ENCODE results near the gene DOCK1.

The DOCK1 gene

DNA sequence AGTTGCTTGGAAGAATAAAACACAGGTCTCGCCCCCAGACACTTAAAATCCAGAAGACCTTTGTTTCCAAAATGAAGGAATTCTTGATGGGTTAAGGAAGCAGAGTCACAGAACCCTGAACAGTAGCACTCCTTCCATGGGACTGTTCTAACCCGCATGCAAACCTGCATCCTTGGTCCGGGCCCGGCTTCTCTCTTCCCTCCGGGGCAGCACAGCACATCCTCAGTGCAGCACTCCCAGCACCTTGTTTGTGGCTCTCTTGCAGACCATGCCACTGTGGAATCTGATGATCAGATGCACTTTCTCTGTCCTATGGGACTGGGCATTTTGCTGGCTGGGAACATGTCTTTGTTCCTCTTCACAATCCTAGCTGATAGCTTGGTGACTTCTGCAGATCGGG is 257.6 kb downstream of the DOCK1 start:
- H3K4me3 ChIP-seq: no peak overlapping the region
- no peak overlapping the region for H3K27ac ChIP-seq
- H3K4me1 ChIP-seq: peaks cover 2% of the 10 kb centered on the region; the same call in 1 of the 2 replicates
- no peaks in the 10 kb centered on the region for H3K36me3 ChIP-seq
- no peaks in the 10 kb centered on the region for H3K9me3 ChIP-seq
- no peak overlapping the region for H3K9ac ChIP-seq
- no peaks in the 10 kb centered on the region for H4K20me1 ChIP-seq
- no peak for TF ChIP-seq Cebpa-rat (IDR thresholded peaks at IDR 0.05)
- no peak overlapping the region for H3K4me2 ChIP-seq
- no peaks in the 10 kb centered on the region for H3K27me3 ChIP-seq

DNA sequence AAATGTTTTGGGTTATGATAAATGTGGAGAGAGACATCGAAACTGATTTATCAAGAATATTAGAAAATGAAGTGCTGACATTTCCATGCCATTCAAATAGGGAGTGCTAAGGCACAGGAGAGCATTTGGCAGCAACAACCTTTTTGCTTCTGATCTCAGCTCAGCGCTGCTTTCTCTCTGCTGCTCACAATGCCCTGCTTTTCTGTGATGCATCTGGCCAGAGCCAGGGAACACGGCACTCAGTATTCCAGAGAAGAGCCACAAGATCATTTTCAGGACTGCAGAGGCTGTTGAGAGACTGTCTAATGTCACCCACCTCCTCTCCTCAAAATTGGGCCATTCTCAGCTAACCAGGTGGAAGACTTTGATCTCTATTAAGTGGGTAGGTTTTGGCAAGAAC is 263.0 kb downstream of the DOCK1 start:
- Histone ChIP-seq H3K9ac (no peak overlapping the region), H3K27ac (no peak overlapping the region), H3K4me2 (no peak overlapping the region), H3K9me3 (no peaks in the 10 kb centered on the region), H3K27me3 (no peaks in the 10 kb centered on the region), H3K36me3 (no peaks in the 10 kb centered on the region), H3K4me3 (no peak overlapping the region), H4K20me1 (no peaks in the 10 kb centered on the region), H3K4me1 (no peaks in the 10 kb centered on the region)
- TF ChIP-seq Cebpa-rat (IDR thresholded peaks at IDR 0.05): no peak

DNA sequence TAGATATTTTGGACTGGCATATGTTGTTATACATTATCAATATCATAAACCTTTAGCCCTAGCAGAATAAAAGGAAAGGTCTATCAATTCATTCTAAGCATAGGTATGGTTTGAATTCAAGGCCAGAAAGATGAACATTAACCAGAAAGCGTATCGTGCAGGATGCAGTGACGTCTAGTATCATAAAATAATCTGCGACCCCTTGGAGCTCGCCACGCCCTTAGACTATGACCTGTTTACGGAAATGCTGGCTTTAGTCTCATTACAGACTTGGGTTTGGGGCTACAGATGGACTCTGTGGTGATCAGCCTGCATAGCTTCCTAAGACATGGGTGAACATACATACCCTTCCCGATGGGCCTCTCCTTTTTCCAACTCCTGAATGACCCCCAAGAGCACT is 269.6 kb downstream of the DOCK1 start:
- no peaks in the 10 kb centered on the region for H4K20me1 ChIP-seq
- no peak overlapping the region for H3K4me3 ChIP-seq
- no peaks in the 10 kb centered on the region for H3K9me3 ChIP-seq
- no peaks in the 10 kb centered on the region for H3K4me1 ChIP-seq
- TF ChIP-seq Cebpa-rat (IDR thresholded peaks at IDR 0.05): no peak
- H3K36me3 ChIP-seq: no peaks in the 10 kb centered on the region
- no peak overlapping the region for H3K9ac ChIP-seq
- no peaks in the 10 kb centered on the region for H3K27me3 ChIP-seq
- no peak overlapping the region for H3K27ac ChIP-seq
- no peak overlapping the region for H3K4me2 ChIP-seq

DNA sequence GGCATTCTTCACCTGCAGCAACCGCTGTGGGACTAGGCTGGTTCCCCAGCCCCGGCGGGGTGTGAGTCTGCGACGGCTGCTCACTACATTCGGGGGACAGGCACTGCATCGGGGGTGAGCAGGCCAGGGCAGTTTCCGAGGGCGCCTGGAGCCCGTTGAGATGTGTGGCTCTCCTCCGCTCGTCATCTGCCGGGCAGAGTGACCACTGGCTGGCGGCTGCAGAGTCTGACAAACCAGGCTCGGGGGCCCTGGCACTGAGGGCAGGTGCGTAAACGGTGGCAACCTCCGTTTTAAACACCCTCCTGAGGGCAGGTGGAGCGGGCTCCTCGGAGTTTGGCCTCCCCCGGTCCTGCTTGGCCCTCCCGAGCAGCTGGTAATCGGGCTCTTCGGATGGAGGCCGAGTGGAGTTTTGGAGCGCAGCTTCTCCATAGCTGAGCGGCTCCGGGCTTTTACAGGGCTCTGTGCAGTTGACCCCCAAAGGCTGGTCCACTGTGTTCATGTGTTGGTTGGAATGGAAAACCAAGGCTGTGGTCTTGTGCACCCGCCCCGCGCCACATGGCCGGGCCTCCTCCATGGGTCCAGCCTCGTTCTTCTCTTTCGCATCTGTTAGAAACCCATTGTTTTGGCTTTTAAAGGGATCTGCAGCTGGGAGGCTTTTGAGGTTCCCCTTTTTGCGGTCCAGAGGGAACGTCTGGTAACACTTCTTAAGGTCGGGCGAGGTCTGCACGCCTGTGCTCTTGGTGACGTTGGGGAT is 270.3 kb downstream of the DOCK1 start:
- H3K4me3 ChIP-seq: no peak overlapping the region
- H3K36me3 ChIP-seq: no peaks in the 10 kb centered on the region
- H3K4me1 ChIP-seq: no peaks in the 10 kb centered on the region
- no peaks in the 10 kb centered on the region for H4K20me1 ChIP-seq
- H3K9me3 ChIP-seq: no peaks in the 10 kb centered on the region
- H3K27ac ChIP-seq: no peak overlapping the region
- no peak for TF ChIP-seq Cebpa-rat (IDR thresholded peaks at IDR 0.05)
- no peaks in the 10 kb centered on the region for H3K27me3 ChIP-seq
- H3K9ac ChIP-seq: no peak overlapping the region
- H3K4me2 ChIP-seq: no peak overlapping the region

DNA sequence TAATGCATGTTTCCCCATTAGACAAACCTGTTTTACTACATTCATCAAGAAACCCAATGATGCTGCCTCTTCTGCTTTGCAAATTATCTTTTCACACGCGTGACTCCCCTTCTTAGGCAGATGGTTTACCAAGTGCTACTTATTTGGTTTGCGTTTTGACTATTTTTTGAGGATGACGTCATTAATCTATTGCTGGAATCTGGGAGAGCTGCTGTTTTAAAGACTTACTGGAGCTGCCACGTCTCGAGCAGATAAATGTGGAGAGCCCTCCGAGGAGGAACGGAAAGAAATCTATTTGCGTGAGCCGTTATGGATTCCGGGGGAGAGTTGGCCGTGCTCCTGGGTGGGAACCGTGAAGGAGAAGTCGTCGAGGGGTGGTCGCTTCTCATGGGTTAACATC is 271.4 kb downstream of the DOCK1 start:
- no peak for TF ChIP-seq Cebpa-rat (IDR thresholded peaks at IDR 0.05)
- Histone ChIP-seq H4K20me1 (no peaks in the 10 kb centered on the region), H3K9ac (no peak overlapping the region), H3K36me3 (no peaks in the 10 kb centered on the region), H3K27me3 (no peaks in the 10 kb centered on the region), H3K4me2 (no peak overlapping the region), H3K27ac (no peak overlapping the region), H3K4me1 (no peaks in the 10 kb centered on the region), H3K9me3 (no peaks in the 10 kb centered on the region), H3K4me3 (no peak overlapping the region)

DNA sequence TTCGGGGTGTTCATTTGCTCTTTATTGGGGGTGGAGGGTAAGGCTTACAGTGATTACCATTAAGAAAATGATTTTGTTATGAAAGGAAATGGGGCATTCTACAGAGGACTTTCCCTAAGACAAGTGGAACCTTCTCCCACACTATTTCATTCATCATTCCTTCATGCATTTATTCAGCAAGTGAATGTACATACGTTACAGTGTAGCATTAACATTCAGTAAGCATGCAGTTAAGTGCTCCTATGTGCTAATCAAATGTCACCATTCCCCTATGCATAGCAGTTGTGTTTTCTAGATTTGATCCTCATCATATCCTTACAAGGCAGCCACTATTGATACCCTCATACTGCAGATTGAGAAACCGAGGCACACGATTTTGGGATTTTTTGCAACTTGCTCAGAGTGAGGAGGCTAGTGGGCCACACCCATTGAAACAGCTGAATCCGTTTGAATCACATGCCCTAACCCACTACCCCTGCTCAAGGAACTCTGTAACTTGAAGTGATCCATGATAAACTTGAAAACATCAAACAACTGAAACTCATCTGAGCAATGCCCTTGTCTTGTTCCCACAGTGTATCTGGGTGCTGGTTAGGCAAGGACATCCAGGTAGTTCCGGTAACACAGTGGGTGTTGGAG is 274.5 kb downstream of the DOCK1 start:
- TF ChIP-seq Cebpa-rat (IDR thresholded peaks at IDR 0.05): no peak
- H3K9me3 ChIP-seq: no peaks in the 10 kb centered on the region
- no peaks in the 10 kb centered on the region for H4K20me1 ChIP-seq
- no peak overlapping the region for H3K4me2 ChIP-seq
- H3K36me3 ChIP-seq: no peaks in the 10 kb centered on the region
- H3K4me1 ChIP-seq: no peaks in the 10 kb centered on the region
- no peak overlapping the region for H3K4me3 ChIP-seq
- no peaks in the 10 kb centered on the region for H3K27me3 ChIP-seq
- H3K27ac ChIP-seq: no peak overlapping the region
- no peak overlapping the region for H3K9ac ChIP-seq

DNA sequence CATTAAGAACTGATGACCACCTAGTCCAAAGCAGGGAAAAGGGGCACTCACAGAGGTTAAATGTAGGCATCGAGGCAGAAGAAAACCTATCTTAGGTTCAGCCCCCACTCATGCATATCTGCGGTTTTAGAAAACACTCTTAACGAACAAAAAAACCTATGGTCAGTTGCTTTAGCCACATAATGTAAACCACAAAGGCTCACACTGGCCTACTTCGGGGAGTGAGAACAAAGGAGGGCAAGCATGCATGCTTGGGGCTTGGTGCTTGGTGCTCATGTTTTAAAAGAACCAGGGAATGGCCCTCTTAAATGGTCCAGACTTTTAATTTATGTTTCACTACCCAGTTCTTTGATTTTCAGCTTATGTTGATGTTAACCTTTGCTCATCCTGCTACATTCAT is 276.9 kb downstream of the DOCK1 start:
- no peaks in the 10 kb centered on the region for H3K9me3 ChIP-seq
- H3K4me2 ChIP-seq: no peak overlapping the region

DNA sequence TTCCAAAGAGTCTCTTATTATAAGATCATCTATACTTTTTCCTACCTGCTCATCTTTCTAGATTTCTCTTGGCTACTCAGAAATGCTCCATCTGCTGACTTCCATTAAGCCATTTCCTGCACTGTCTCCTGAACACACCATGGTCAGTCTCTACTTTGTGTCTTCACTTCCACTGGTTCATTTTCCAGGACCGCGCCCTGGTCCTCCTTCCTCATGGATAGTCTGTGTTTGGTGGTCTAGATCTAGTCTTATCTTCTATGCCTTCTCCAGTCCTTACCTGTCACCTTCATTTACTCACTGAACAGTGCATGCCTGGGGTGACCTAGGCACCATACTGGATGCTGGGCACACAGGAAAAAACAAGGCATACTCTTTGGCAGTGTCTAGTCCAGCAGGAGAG is 279.4 kb downstream of the DOCK1 start:
- Histone ChIP-seq H3K4me3 (no peak overlapping the region), H3K9ac (no peak overlapping the region), H3K4me1 (no peaks in the 10 kb centered on the region), H3K36me3 (no peaks in the 10 kb centered on the region), H3K9me3 (no peaks in the 10 kb centered on the region), H4K20me1 (no peaks in the 10 kb centered on the region), H3K27me3 (no peaks in the 10 kb centered on the region), H3K27ac (no peak overlapping the region), H3K4me2 (no peak overlapping the region)
- no peak for TF ChIP-seq Cebpa-rat (IDR thresholded peaks at IDR 0.05)

More for the DNA sequence above, 276.9 kb downstream of the DOCK1 start:
- TF ChIP-seq Cebpa-rat (IDR thresholded peaks at IDR 0.05): no peak
- no peaks in the 10 kb centered on the region for H3K4me1 ChIP-seq
- H3K27me3 ChIP-seq: no peaks in the 10 kb centered on the region
- H3K4me3 ChIP-seq: no peak overlapping the region
- H3K9ac ChIP-seq: no peak overlapping the region
- no peaks in the 10 kb centered on the region for H4K20me1 ChIP-seq
- no peak overlapping the region for H3K27ac ChIP-seq
- no peaks in the 10 kb centered on the region for H3K36me3 ChIP-seq

DNA sequence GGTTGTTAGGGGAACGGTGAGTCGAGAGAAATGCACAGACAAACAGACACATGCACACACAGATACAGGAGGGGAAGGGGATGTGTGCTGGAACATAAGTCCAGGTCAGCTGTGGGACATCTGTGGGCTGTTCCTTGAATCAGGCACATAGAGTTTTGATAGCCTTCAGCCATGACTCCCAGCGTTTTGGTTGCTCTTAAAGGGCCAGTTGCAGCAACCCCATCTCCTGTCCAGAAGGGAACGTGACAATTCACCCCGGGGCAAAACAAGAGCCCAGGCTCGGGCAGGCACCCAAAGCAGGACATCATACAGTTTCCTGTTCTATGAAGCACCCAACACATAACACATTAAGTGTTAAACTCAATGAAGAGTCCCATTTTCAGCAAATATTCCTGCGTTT is 281.6 kb downstream of the DOCK1 start:
- no peak overlapping the region for H3K9ac ChIP-seq
- H3K4me3 ChIP-seq: no peak overlapping the region
- no peak for TF ChIP-seq Cebpa-rat (IDR thresholded peaks at IDR 0.05)

DNA sequence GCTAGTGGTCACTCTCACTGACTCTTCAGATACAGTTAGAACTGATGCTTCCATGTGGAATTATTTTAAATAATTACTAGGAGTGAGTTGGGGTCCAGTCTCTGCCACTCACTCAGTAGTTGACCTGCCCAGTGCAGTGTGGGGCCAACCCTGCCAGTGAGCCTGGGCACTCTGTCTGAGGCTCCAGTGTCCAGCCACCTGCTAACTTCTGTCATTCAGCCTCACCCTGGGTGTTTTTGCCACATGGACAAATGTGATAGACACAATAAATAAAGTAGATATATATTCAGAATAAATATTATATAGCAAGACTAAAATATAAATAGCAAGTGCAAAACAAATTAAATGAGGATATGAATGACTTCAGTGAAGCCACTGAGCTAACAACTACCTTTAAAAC is 284.0 kb downstream of the DOCK1 start:
- Histone ChIP-seq H3K4me2 (no peak overlapping the region), H3K9ac (no peak overlapping the region), H3K4me3 (no peak overlapping the region), H3K36me3 (no peaks in the 10 kb centered on the region), H3K4me1 (no peaks in the 10 kb centered on the region), H3K9me3 (no peaks in the 10 kb centered on the region), H3K27me3 (0 out of 2 replicates have a peak, but pooled peaks cover 2% of the 10 kb centered on the region), H3K27ac (no peak overlapping the region), H4K20me1 (no peaks in the 10 kb centered on the region)
- TF ChIP-seq Cebpa-rat (IDR thresholded peaks at IDR 0.05): no peak

More for the DNA sequence above, 281.6 kb downstream of the DOCK1 start:
- Histone ChIP-seq H3K36me3 (no peaks in the 10 kb centered on the region), H3K4me2 (no peak overlapping the region), H3K9me3 (no peaks in the 10 kb centered on the region), H4K20me1 (no peaks in the 10 kb centered on the region), H3K27ac (no peak overlapping the region), H3K4me1 (no peaks in the 10 kb centered on the region), H3K27me3 (no peaks in the 10 kb centered on the region)
